Endothelial cell (in vitro differentiated cells): ENCODE measurements around the gene TMEM179. TPM values are rescaled to one million over a fixed set of nuclear protein-coding genes. Genes with fewer than 3 reads are reported as not detected.

Experiments used
- DNase-seq: peaks from one replicate; pipeline ENCODE4 v3.0.0; 2021; ENCODE audit warnings: low spot score
- H3K27ac Mint-ChIP-seq: one replicate; pipeline ENCODE4 v1.8.0; 2021; ENCODE audit warnings: mixed read lengths, inconsistent platforms; ENCODE audit not compliant: unreplicated experiment
- H3K27me3 Mint-ChIP-seq: one replicate; pipeline ENCODE4 v1.8.0; 2021; ENCODE audit warnings: mild to moderate bottlenecking, moderate library complexity, mixed read lengths, inconsistent platforms; ENCODE audit not compliant: unreplicated experiment
- H3K36me3 Mint-ChIP-seq: one replicate; pipeline ENCODE4 v1.8.0; 2021; ENCODE audit warnings: mild to moderate bottlenecking, low read depth, mixed read lengths, inconsistent platforms; ENCODE audit not compliant: unreplicated experiment
- H3K4me1 Mint-ChIP-seq: one replicate; pipeline ENCODE4 v1.8.0; 2021; ENCODE audit warnings: mild to moderate bottlenecking, mixed read lengths, inconsistent platforms; ENCODE audit not compliant: unreplicated experiment
- H3K4me3 Mint-ChIP-seq: one replicate; pipeline ENCODE4 v1.8.0; 2021; ENCODE audit warnings: mild to moderate bottlenecking, mixed read lengths, inconsistent platforms; ENCODE audit not compliant: unreplicated experiment
- H3K9me3 Mint-ChIP-seq: one replicate; pipeline ENCODE4 v1.8.0; 2021; ENCODE audit warnings: mixed read lengths, inconsistent platforms; ENCODE audit not compliant: unreplicated experiment
- total RNA-seq: library from RNA; stranded (reverse); fragmentation: NEBNext Ultra II Directional; extraction: Animal tissue kit (Norgen Biotek cat#: 25700); gene quantifications from one replicate; pipeline ENCODE4 v1.2.1, GENCODE V29; 2021; ENCODE audit not compliant: unreplicated experiment
- TF ChIP-seq, protein P1 (sequence below): fragments of 200-600 bp; sonication (generic); IDR thresholded peaks from one replicate; pipeline ENCODE4 v1.5.0; 2021; ENCODE audit warnings: antibody characterized with exemption; ENCODE audit not compliant: unreplicated experiment

The TMEM179 gene
- total RNA-seq, 1 donor from 2014 or later, result 0.54 TPM

DNA sequence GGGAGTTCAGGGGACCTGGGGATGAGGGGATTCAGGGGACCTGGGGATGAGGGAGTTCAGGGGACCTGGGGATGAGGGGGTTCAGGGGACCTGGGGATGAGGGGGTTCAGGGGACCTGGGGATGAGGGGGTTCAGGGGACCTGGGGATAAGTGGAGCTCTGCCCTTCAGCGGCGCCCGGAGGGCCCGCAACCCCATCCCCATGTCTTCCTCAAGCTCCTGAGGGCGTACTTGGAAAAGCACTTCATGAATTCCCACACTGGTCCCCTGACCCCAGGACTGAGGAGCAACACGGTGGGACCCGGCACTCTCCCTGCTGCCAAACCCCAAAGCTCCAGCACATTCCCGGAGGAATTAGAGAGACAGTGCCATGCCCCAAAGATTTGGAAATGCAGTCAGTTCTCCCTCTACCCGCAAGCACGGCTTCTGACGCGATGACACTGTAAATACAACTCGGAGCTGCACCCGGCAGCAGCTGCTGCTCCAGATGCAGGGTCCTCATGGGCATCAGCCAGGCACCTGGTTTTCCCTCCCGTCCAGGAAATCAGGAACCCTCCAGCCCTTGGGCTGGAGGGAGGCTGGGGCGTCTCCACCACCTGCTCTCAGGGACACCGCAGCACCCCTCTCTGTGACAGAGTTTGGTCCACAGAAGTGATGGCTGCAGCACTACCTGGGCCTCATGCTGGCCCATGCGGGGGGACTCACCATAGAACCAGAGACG lies 57.8 kb downstream of the TMEM179 start:
- DNase-seq, result no peak
- H3K36me3 Mint-ChIP-seq, result no peaks in the 10 kb centered on the region
- TF ChIP-seq, protein P1, sequence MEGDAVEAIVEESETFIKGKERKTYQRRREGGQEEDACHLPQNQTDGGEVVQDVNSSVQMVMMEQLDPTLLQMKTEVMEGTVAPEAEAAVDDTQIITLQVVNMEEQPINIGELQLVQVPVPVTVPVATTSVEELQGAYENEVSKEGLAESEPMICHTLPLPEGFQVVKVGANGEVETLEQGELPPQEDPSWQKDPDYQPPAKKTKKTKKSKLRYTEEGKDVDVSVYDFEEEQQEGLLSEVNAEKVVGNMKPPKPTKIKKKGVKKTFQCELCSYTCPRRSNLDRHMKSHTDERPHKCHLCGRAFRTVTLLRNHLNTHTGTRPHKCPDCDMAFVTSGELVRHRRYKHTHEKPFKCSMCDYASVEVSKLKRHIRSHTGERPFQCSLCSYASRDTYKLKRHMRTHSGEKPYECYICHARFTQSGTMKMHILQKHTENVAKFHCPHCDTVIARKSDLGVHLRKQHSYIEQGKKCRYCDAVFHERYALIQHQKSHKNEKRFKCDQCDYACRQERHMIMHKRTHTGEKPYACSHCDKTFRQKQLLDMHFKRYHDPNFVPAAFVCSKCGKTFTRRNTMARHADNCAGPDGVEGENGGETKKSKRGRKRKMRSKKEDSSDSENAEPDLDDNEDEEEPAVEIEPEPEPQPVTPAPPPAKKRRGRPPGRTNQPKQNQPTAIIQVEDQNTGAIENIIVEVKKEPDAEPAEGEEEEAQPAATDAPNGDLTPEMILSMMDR, result no peak
- H3K27ac Mint-ChIP-seq, result no peak overlapping the region
- no peaks in the 10 kb centered on the region for H3K9me3 Mint-ChIP-seq
- no peak overlapping the region for H3K4me3 Mint-ChIP-seq
- peaks cover 8% of the 10 kb centered on the region for H3K27me3 Mint-ChIP-seq
- H3K4me1 Mint-ChIP-seq, result no peaks in the 10 kb centered on the region

DNA sequence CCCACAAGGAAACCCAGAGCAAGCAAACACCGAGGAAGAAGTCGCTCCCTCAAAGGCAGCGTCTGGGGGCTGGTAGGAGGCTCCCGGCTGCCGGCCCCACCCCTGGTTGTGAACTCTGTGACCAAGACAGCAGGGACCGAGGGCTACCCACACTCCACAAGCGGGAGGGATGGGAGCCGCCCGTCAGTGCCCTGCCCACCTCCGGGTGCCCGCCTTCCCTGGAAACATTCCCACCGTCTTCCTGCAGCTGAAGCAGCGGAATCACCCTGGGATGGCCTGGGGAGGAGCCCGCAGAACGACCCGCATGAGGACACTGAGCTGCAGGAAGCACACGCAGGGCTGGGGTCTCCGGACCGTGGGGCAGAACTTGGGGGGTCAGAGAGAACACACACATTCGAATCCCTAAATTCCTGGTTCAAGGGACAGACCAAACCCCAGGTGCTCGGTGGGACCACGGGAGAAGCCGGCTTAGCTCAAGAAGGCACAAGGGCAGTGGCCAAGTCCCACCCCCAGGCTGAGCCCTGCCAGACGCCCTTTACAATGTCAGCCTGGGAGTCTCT lies 58.5 kb downstream of the TMEM179 start:
- no peaks in the 10 kb centered on the region for H3K4me1 Mint-ChIP-seq
- H3K27ac Mint-ChIP-seq, result no peak overlapping the region
- no peak for DNase-seq
- H3K27me3 Mint-ChIP-seq, result peaks cover 8% of the 10 kb centered on the region
- no peaks in the 10 kb centered on the region for H3K9me3 Mint-ChIP-seq
- H3K4me3 Mint-ChIP-seq, result no peak overlapping the region
- H3K36me3 Mint-ChIP-seq, result no peaks in the 10 kb centered on the region
- TF ChIP-seq, protein P1, result no peak

DNA sequence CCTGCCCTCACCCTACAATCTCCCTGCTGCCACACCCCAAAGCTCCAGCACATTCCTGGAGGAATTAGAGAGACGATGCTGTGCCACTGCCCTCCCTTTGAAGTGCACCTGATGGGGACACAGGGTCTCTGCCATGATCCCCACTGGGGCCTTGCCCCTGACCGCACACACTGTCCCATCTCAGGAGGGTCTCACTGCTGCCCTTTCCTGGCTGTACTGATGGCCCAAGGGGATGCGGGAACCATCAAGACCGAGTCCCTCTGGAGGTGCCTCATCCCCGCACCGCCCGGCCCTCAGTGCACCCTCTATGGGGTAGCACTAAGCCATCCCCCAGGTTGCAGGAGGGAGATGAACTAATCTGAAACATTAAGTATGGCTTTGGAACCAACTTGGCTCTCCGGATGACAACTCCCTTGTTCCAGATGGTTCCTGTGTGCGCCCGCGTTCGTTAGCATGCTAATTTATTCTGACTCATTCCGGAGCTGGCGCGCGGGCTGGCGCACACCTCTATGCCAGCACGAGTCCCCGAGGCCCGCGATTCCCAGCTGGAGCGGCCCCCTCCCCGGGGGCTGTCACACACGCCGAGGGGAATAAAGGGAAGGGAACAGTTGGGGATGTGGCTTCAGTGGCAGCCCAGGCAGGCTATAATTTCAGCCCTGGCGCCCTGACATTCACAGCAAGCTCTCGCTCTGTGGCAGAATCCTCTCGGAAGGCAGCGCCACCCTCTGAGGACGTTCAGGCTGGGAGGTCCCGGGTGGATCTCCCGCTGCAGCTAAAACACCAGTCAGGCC lies 59.2 kb downstream of the TMEM179 start:
- H3K36me3 Mint-ChIP-seq, result no peaks in the 10 kb centered on the region
- no peaks in the 10 kb centered on the region for H3K4me1 Mint-ChIP-seq
- no peak overlapping the region for H3K27ac Mint-ChIP-seq
- DNase-seq, result no peak
- TF ChIP-seq, protein P1, result no peak
- no peaks in the 10 kb centered on the region for H3K9me3 Mint-ChIP-seq
- no peak overlapping the region for H3K4me3 Mint-ChIP-seq
- peaks cover 8% of the 10 kb centered on the region for H3K27me3 Mint-ChIP-seq

DNA sequence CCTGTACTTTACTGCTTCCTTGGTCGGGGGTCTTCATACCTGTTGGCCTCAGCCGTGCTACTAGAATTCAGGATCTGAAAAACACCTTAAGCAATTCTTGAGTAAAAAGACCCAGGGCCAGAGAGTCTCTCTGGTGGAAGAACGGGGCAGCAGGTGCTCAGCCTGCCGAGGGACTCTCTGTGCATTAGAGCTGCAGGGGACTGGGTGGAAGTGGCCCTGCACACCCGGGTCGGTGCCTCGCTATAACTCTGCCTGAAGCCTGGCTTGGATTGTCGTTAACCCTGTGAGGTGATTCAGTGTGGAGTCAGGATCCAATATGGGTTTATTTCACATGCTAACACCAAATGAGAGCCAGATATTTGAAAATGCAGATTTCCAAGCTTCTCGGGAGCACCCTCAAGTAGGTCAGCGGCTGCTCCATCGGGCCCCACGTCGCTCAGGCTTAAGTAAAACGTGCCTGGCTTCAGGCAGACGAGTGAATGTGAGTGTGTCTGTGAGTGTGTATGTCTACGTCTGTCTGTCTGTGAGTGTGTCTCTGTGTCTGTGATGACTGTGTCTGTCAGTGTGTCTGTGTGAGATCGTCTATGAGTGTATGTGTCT lies 60.1 kb downstream of the TMEM179 start:
- TF ChIP-seq, protein P1, result no peak
- H3K4me1 Mint-ChIP-seq, result no peaks in the 10 kb centered on the region
- no peak overlapping the region for H3K4me3 Mint-ChIP-seq
- peaks cover 6% of the 10 kb centered on the region for H3K27me3 Mint-ChIP-seq
- H3K9me3 Mint-ChIP-seq, result no peaks in the 10 kb centered on the region
- DNase-seq, result no peak
- no peak overlapping the region for H3K27ac Mint-ChIP-seq
- no peaks in the 10 kb centered on the region for H3K36me3 Mint-ChIP-seq
